ENCODE results near the gene TMEM170B.

TMEM170B gene

GRCh38 chr6:11537229-11538051 lies at the start of gene TMEM170B:
Gene TMEM170B (plus strand): TSS chr6:11537749. CDS start chr6:11538278, 529 bp downstream.
- H3K36me3 ChIP-seq (ENCODE audit: control insufficient read depth in 1 of 2, insufficient read depth in 2 of 2, low read length in 2 of 2): no peaks in the 10 kb centered on the region
- peak within 1 kb of the TSS; percentile 75 to 85 for H3K4me3 ChIP-seq (ENCODE audit: low read depth in 1 of 2, low read length in 2 of 2)
- peaks cover 0 to 4% of the 10 kb centered on the region in 2 donors for H3K4me1 ChIP-seq (ENCODE audit: control insufficient read depth in 1 of 2, insufficient read depth in 2 of 2, low read length in 2 of 2)
- H3K9me3 ChIP-seq (ENCODE audit: control insufficient read depth in 1 of 2, low read length in 2 of 2): no peaks in the 10 kb centered on the region
- no peaks in the 10 kb centered on the region for H3K27me3 ChIP-seq (ENCODE audit: low read depth, low read length)
- peak within 1 kb of the TSS; percentile 33 for H3K27ac ChIP-seq (ENCODE audit: low read length)

GRCh38 chr6:11490996-11491395 lies 46.6 kb upstream of the TMEM170B start:
- H3K4me3 ChIP-seq (ENCODE audit: low read depth in 1 of 2, low read length in 2 of 2): no peak overlapping the region
- no peaks in the 10 kb centered on the region for H3K36me3 ChIP-seq (ENCODE audit: control insufficient read depth in 1 of 2, insufficient read depth in 2 of 2, low read length in 2 of 2)
- no peak overlapping the region for H3K27ac ChIP-seq (ENCODE audit: low read length)
- no peaks in the 10 kb centered on the region for H3K4me1 ChIP-seq (ENCODE audit: control insufficient read depth in 1 of 2, insufficient read depth in 2 of 2, low read length in 2 of 2)
- no peaks in the 10 kb centered on the region for H3K9me3 ChIP-seq (ENCODE audit: control insufficient read depth in 1 of 2, low read length in 2 of 2)
- H3K27me3 ChIP-seq (ENCODE audit: low read depth, low read length): no peaks in the 10 kb centered on the region

GRCh38 chr6:11491596-11492463 lies 45.7 kb upstream of the TMEM170B start:
- Histone ChIP-seq H3K27me3 (ENCODE audit: low read depth, low read length) (no peaks in the 10 kb centered on the region), H3K4me3 (ENCODE audit: low read depth in 1 of 2, low read length in 2 of 2) (no peak overlapping the region), H3K4me1 (ENCODE audit: control insufficient read depth in 1 of 2, insufficient read depth in 2 of 2, low read length in 2 of 2) (no peaks in the 10 kb centered on the region), H3K9me3 (ENCODE audit: control insufficient read depth in 1 of 2, low read length in 2 of 2) (no peaks in the 10 kb centered on the region), H3K36me3 (ENCODE audit: control insufficient read depth in 1 of 2, insufficient read depth in 2 of 2, low read length in 2 of 2) (no peaks in the 10 kb centered on the region), H3K27ac (ENCODE audit: low read length) (no peak overlapping the region)

GRCh38 chr6:11492464-11493290 lies 44.9 kb upstream of the TMEM170B start:
- Histone ChIP-seq H3K9me3 (ENCODE audit: control insufficient read depth in 1 of 2, low read length in 2 of 2) (no peaks in the 10 kb centered on the region), H3K27me3 (ENCODE audit: low read depth, low read length) (no peaks in the 10 kb centered on the region), H3K4me1 (ENCODE audit: control insufficient read depth in 1 of 2, insufficient read depth in 2 of 2, low read length in 2 of 2) (no peaks in the 10 kb centered on the region), H3K36me3 (ENCODE audit: control insufficient read depth in 1 of 2, insufficient read depth in 2 of 2, low read length in 2 of 2) (no peaks in the 10 kb centered on the region), H3K27ac (ENCODE audit: low read length) (no peak overlapping the region), H3K4me3 (ENCODE audit: low read depth in 1 of 2, low read length in 2 of 2) (no peak overlapping the region)

- Histone ChIP-seq H3K9me3 (ENCODE audit: control insufficient read depth in 1 of 2, low read length in 2 of 2) (no peaks in the 10 kb centered on the region), H3K36me3 (ENCODE audit: control insufficient read depth in 1 of 2, insufficient read depth in 2 of 2, low read length in 2 of 2) (no peaks in the 10 kb centered on the region), H3K27me3 (ENCODE audit: low read depth, low read length) (no peaks in the 10 kb centered on the region), H3K4me3 (ENCODE audit: low read depth in 1 of 2, low read length in 2 of 2) (no peak overlapping the region), H3K4me1 (ENCODE audit: control insufficient read depth in 1 of 2, insufficient read depth in 2 of 2, low read length in 2 of 2) (no peaks in the 10 kb centered on the region), H3K27ac (ENCODE audit: low read length) (no peak overlapping the region)
These were observed 43.6 kb upstream of the TMEM170B start for GRCh38 chr6:11493974-11494373.

- no peaks in the 10 kb centered on the region for H3K9me3 ChIP-seq (ENCODE audit: control insufficient read depth in 1 of 2, low read length in 2 of 2)
- no peaks in the 10 kb centered on the region for H3K27me3 ChIP-seq (ENCODE audit: low read depth, low read length)
- H3K4me3 ChIP-seq (ENCODE audit: low read depth in 1 of 2, low read length in 2 of 2): no peak overlapping the region
- H3K4me1 ChIP-seq (ENCODE audit: control insufficient read depth in 1 of 2, insufficient read depth in 2 of 2, low read length in 2 of 2): no peaks in the 10 kb centered on the region
- no peaks in the 10 kb centered on the region for H3K36me3 ChIP-seq (ENCODE audit: control insufficient read depth in 1 of 2, insufficient read depth in 2 of 2, low read length in 2 of 2)
- H3K27ac ChIP-seq (ENCODE audit: low read length): no peak overlapping the region
These were observed 42.6 kb upstream of the TMEM170B start for GRCh38 chr6:11494786-11495564.

- no peaks in the 10 kb centered on the region for H3K4me1 ChIP-seq (ENCODE audit: control insufficient read depth in 1 of 2, insufficient read depth in 2 of 2, low read length in 2 of 2)
- no peaks in the 10 kb centered on the region for H3K36me3 ChIP-seq (ENCODE audit: control insufficient read depth in 1 of 2, insufficient read depth in 2 of 2, low read length in 2 of 2)
- H3K27me3 ChIP-seq (ENCODE audit: low read depth, low read length): no peaks in the 10 kb centered on the region
- no peaks in the 10 kb centered on the region for H3K9me3 ChIP-seq (ENCODE audit: control insufficient read depth in 1 of 2, low read length in 2 of 2)
- H3K27ac ChIP-seq (ENCODE audit: low read length): no peak overlapping the region
- H3K4me3 ChIP-seq (ENCODE audit: low read depth in 1 of 2, low read length in 2 of 2): no peak overlapping the region
These were observed 41.9 kb upstream of the TMEM170B start for GRCh38 chr6:11495565-11496145.

GRCh38 chr6:11496152-11497060 lies 41.1 kb upstream of the TMEM170B start:
- Histone ChIP-seq H3K4me3 (ENCODE audit: low read depth in 1 of 2, low read length in 2 of 2) (no peak overlapping the region), H3K27ac (ENCODE audit: low read length) (no peak overlapping the region), H3K27me3 (ENCODE audit: low read depth, low read length) (no peaks in the 10 kb centered on the region), H3K36me3 (ENCODE audit: control insufficient read depth in 1 of 2, insufficient read depth in 2 of 2, low read length in 2 of 2) (no peaks in the 10 kb centered on the region), H3K9me3 (ENCODE audit: control insufficient read depth in 1 of 2, low read length in 2 of 2) (no peaks in the 10 kb centered on the region), H3K4me1 (ENCODE audit: control insufficient read depth in 1 of 2, insufficient read depth in 2 of 2, low read length in 2 of 2) (no peaks in the 10 kb centered on the region)

GRCh38 chr6:11497107-11497506 lies 40.4 kb upstream of the TMEM170B start:
- H3K4me3 ChIP-seq (ENCODE audit: low read depth in 1 of 2, low read length in 2 of 2): no peak overlapping the region
- H3K27ac ChIP-seq (ENCODE audit: low read length): no peak overlapping the region
- H3K4me1 ChIP-seq (ENCODE audit: control insufficient read depth in 1 of 2, insufficient read depth in 2 of 2, low read length in 2 of 2): no peaks in the 10 kb centered on the region
- no peaks in the 10 kb centered on the region for H3K9me3 ChIP-seq (ENCODE audit: control insufficient read depth in 1 of 2, low read length in 2 of 2)
- H3K27me3 ChIP-seq (ENCODE audit: low read depth, low read length): no peaks in the 10 kb centered on the region
- no peaks in the 10 kb centered on the region for H3K36me3 ChIP-seq (ENCODE audit: control insufficient read depth in 1 of 2, insufficient read depth in 2 of 2, low read length in 2 of 2)
